HepG2 (cell line): Measurements from ENCODE around the gene GZF1. TPM values are rescaled to one million over a fixed set of nuclear protein-coding genes. Genes with fewer than 3 reads are reported as not detected.

Experiments used
- ATF2 ChIP-seq: sonication (generic); formaldehyde crosslinking; IDR thresholded peaks from 2 replicates; pipeline ENCODE4 v1.4.0; 2020; ENCODE audit warnings: missing genetic modification reagents
- CENPBD1 ChIP-seq: sonication (generic); formaldehyde crosslinking; IDR thresholded peaks from 2 replicates; pipeline ENCODE4 v1.8.0; 2022; ENCODE audit warnings: missing genetic modification reagents, low read depth, mild to moderate bottlenecking, borderline replicate concordance
- CENPT ChIP-seq: sonication (generic); formaldehyde crosslinking; IDR thresholded peaks from 2 replicates; pipeline ENCODE4 v1.8.0; 2022; ENCODE audit warnings: low read depth, mild to moderate bottlenecking, moderate library complexity, missing genetic modification reagents
- E2F1 ChIP-seq: sonication (generic); formaldehyde crosslinking; IDR thresholded peaks from 2 replicates; pipeline ENCODE4 v1.5.0; 2020; ENCODE audit warnings: missing genetic modification reagents
- ELK4 ChIP-seq: sonication (generic); formaldehyde crosslinking; IDR thresholded peaks from 2 replicates; pipeline ENCODE4 v1.9.0; 2021; ENCODE audit warnings: missing genetic modification reagents, borderline replicate concordance
- HMG20A ChIP-seq: IDR thresholded peaks from 2 replicates; pipeline ENCODE4 v1.6.1; 2016; ENCODE audit warnings: borderline replicate concordance
- HNRNPLL ChIP-seq: fragments of 200-400 bp; formaldehyde crosslinking; IDR thresholded peaks from 2 replicates; pipeline ENCODE4 v1.6.1; 2017; ENCODE audit warnings: mild to moderate bottlenecking, low read depth, low read length; ENCODE audit not compliant: poor library complexity, severe bottlenecking
- HOXA3 ChIP-seq: sonication (generic); formaldehyde crosslinking; IDR thresholded peaks from 2 replicates; pipeline ENCODE4 v1.5.0; 2020; ENCODE audit warnings: missing genetic modification reagents
- KDM1A ChIP-seq: IDR thresholded peaks from 2 replicates; pipeline ENCODE4 v1.6.1; 2016; ENCODE audit warnings: missing compliant biosample characterization
- LBX2 ChIP-seq: sonication (generic); formaldehyde crosslinking; IDR thresholded peaks from 2 replicates; pipeline ENCODE4 v1.5.0; 2020; ENCODE audit warnings: missing genetic modification reagents, mild to moderate bottlenecking, borderline replicate concordance
- MAFF ChIP-seq: IDR thresholded peaks from 2 replicates; pipeline ENCODE4 v1.6.1; 2011; ENCODE audit warnings: low read depth, low read length, improper control_type of control experiment
- MEIS1 ChIP-seq: sonication (generic); formaldehyde crosslinking; IDR thresholded peaks from 2 replicates; pipeline ENCODE4 v1.9.0; 2021; ENCODE audit warnings: mild to moderate bottlenecking, missing genetic modification reagents, moderate library complexity, borderline replicate concordance
- NCOA2 ChIP-seq: sonication (generic); formaldehyde crosslinking; IDR thresholded peaks from 2 replicates; pipeline ENCODE4 v1.8.0; 2022; ENCODE audit warnings: inconsistent platforms
- PITX1 ChIP-seq: sonication (generic); formaldehyde crosslinking; IDR thresholded peaks from 2 replicates; pipeline ENCODE4 v1.5.1; 2020; ENCODE audit warnings: mild to moderate bottlenecking, missing genetic modification reagents
- RARG ChIP-seq: sonication (generic); formaldehyde crosslinking; IDR thresholded peaks from 2 replicates; pipeline ENCODE4 v1.4.0; 2020; ENCODE audit warnings: low read depth, mild to moderate bottlenecking, missing genetic modification reagents
- TFAP4 ChIP-seq: sonication (generic); IDR thresholded peaks from 2 replicates; pipeline ENCODE4 v1.6.1; 2016; ENCODE audit warnings: low read depth, borderline replicate concordance
- ZMAT5 ChIP-seq: sonication (generic); formaldehyde crosslinking; IDR thresholded peaks from 2 replicates; pipeline ENCODE4 v1.5.0; 2020; ENCODE audit warnings: mild to moderate bottlenecking, low read depth, missing genetic modification reagents, borderline replicate concordance
- ZNF251 ChIP-seq: sonication (generic); formaldehyde crosslinking; IDR thresholded peaks from 2 replicates; pipeline ENCODE4 v1.9.0; 2021; ENCODE audit warnings: mild to moderate bottlenecking, missing genetic modification reagents
- ZNF33B ChIP-seq: sonication (generic); formaldehyde crosslinking; IDR thresholded peaks from 2 replicates; pipeline ENCODE4 v1.5.1; 2020; ENCODE audit warnings: mild to moderate bottlenecking, missing genetic modification reagents
- ZNF614 ChIP-seq: IDR thresholded peaks from 2 replicates; pipeline ENCODE4 v1.6.1; 2018; ENCODE audit warnings: missing biosample characterization, missing genetic modification reagents, inconsistent platforms, borderline replicate concordance
- ZNF749 ChIP-seq: sonication (generic); formaldehyde crosslinking; IDR thresholded peaks from 2 replicates; pipeline ENCODE4 v1.8.0; 2022; ENCODE audit warnings: mild to moderate bottlenecking, missing genetic modification reagents, moderate library complexity, borderline replicate concordance
- ZNF773 ChIP-seq: sonication (generic); formaldehyde crosslinking; IDR thresholded peaks from 2 replicates; pipeline ENCODE4 v1.4.0; 2020; ENCODE audit warnings: missing genetic modification reagents, borderline replicate concordance
- ZNF879 ChIP-seq: sonication (generic); formaldehyde crosslinking; IDR thresholded peaks from 2 replicates; pipeline ENCODE4 v1.8.1; 2023; ENCODE audit warnings: missing genetic modification reagents
- polyA plus RNA-seq, 8 experiments: library from polyadenylated mRNA; depleted of rRNA in 3 of 8; stranded (reverse) in 7 of 8; unstranded in 1 of 8; fragments of >200 nt; fragmentation: Illumina TruSeq in 4 of 8; extraction: Trizol in 4 of 8; gene quantifications; 2 replicates each; pipeline versions ENCODE4 v1.2.1 to v1.2.3, GENCODE V29; 2011 to 2016; ENCODE audit warnings: low read depth in 4 of 8, missing spikeins in 1 of 8, mixed read lengths in 1 of 8; ENCODE audit not compliant: insufficient read depth in 1 of 8
- total RNA-seq, 5 experiments: library from RNA; depleted of rRNA; stranded (reverse); fragments of >200 nt; fragmentation: Illumina TruSeq; extraction: Trizol; gene quantifications; 2 replicates each; pipeline ENCODE4 v1.2.3, GENCODE V29; 2016; ENCODE audit warnings: low read depth in 1 of 5

Gene GZF1
- total and polyA plus RNA-seq, 2 of the 13 experiments (the other 11 are each of a cell fraction or from before 2014, with no cell fraction given): 16.9 to 26.0 TPM

- TF ChIP-seq ZNF614 (CRISPR knock-in tag) (peak; percentile 9; the same call in 1 of the 2 replicates), CENPT (CRISPR knock-in tag) (0 out of 2 replicates have a peak, but pooled peaks have one; percentile 31), ZNF251 (CRISPR knock-in tag) (0 out of 2 replicates have a peak, but pooled peaks have one; percentile 77), PITX1 (CRISPR knock-in tag) (peak; percentile 19; the same call in 1 of the 2 replicates), MAFF (no peak), TFAP4 (peak; percentile 33; the same call in 1 of the 2 replicates), ZNF879 (CRISPR knock-in tag) (peak; percentile 83), HMG20A (CRISPR knock-in tag) (no peak), ZMAT5 (CRISPR knock-in tag) (no peak), ATF2 (CRISPR knock-in tag) (peak; percentile 84; the same call in 1 of the 2 replicates), HOXA3 (peak; percentile 91), NCOA2 (CRISPR knock-in tag) (no peak; the same call in 1 of the 2 replicates), CENPBD1 (CRISPR knock-in tag) (no peak; the same call in 1 of the 2 replicates), KDM1A (CRISPR knock-in tag) (peak; percentile 71; the same call in 1 of the 2 replicates), ZNF33B (peak; percentile 58), RARG (CRISPR knock-in tag) (no peak), MEIS1 (CRISPR knock-in tag) (peak; percentile 83), ZNF749 (no peak), ZNF773 (CRISPR knock-in tag) (peak; percentile 4; the same call in 1 of the 2 replicates), ELK4 (CRISPR knock-in tag) (no peak; the same call in 1 of the 2 replicates), E2F1 (CRISPR knock-in tag) (peak; percentile 97), LBX2 (CRISPR knock-in tag) (peak; percentile 63; the same call in 1 of the 2 replicates), HNRNPLL (peak; percentile 88)
These were observed 11.6 kb upstream of the GZF1 start, which contains the start of gene NXT1 (continued) for GRCh38 chr20:23350196-23350903.
